Measurements from ENCODE around the gene FAM241A.

Gene FAM241A

GRCh38 chr4:112222219-112222955 is 77.1 kb downstream of the FAM241A start:
- DNase-seq = no peak

- DNase-seq = no peak
Measured at GRCh38 chr4:112225157-112225556, 79.9 kb downstream of the FAM241A start.

- peak; percentile 96 for DNase-seq
Measured at GRCh38 chr4:112230879-112231778, 85.9 kb downstream of the FAM241A start.

GRCh38 chr4:112231779-112232713 is 86.8 kb downstream of the FAM241A start, which contains the start of gene AP1AR:
Gene AP1AR, plus strand, starts transcription at chr4:112231787. Its CDS starts 305 bp downstream, at chr4:112232092.
- peak; percentile 82 for DNase-seq

- peak; percentile 74 for DNase-seq
Measured at GRCh38 chr4:112234952-112235609, 89.8 kb downstream of the FAM241A start.

- no peak for DNase-seq
Measured at GRCh38 chr4:112236040-112236439, 90.8 kb downstream of the FAM241A start.

- DNase-seq = no peak
Measured at GRCh38 chr4:112238833-112239232, 93.6 kb downstream of the FAM241A start.

Measured in kidney glomerular epithelial cell (primary cell).